Measurements from ENCODE around the gene DCLK1. TPM values are rescaled to one million over a fixed set of nuclear protein-coding genes. Genes with fewer than 3 reads are reported as not detected.

DCLK1 gene
- total RNA-seq, 2 experiments from 2014 or later: not detected

- intact Hi-C loops (cut with micrococcal nuclease): no loop called here
- DNase-seq: no peak
- CTCF ChIA-PET: no interaction called here
- Mint-ChIP-seq H3K36me3 (ENCODE audit: low read depth) (no peaks in the 10 kb centered on the region), H3K4me1 (ENCODE audit: low read depth) (no peaks in the 10 kb centered on the region), H3K4me3 (no peak overlapping the region), H3K9me3 (peaks cover 7% of the 10 kb centered on the region), H3K27me3 (ENCODE audit: low read depth) (no peaks in the 10 kb centered on the region), H3K27ac (no peak overlapping the region)
These were observed 17.3 kb upstream of the DCLK1 start for GRCh38 chr13:36148446-36148845.

GRCh38 chr13:36147330-36147729 is 16.1 kb upstream of the DCLK1 start:
- DNase-seq: no peak
- intact Hi-C loops (cut with micrococcal nuclease): no loop called here
- CTCF ChIA-PET: no interaction called here

GRCh38 chr13:36146511-36147269 is 15.5 kb upstream of the DCLK1 start:
- Mint-ChIP-seq H3K4me3 (no peak overlapping the region), H3K27me3 (ENCODE audit: low read depth) (no peaks in the 10 kb centered on the region), H3K9me3 (peaks cover 7% of the 10 kb centered on the region), H3K36me3 (ENCODE audit: low read depth) (no peaks in the 10 kb centered on the region), H3K27ac (no peak overlapping the region), H3K4me1 (ENCODE audit: low read depth) (no peaks in the 10 kb centered on the region)
- intact Hi-C loops (cut with micrococcal nuclease): no loop called here
- no peak for DNase-seq
- CTCF ChIA-PET: no interaction called here

More at GRCh38 chr13:36147330-36147729, 16.1 kb upstream of the DCLK1 start:
- Mint-ChIP-seq H3K36me3 (ENCODE audit: low read depth) (no peaks in the 10 kb centered on the region), H3K4me3 (no peak overlapping the region), H3K4me1 (ENCODE audit: low read depth) (no peaks in the 10 kb centered on the region), H3K27me3 (ENCODE audit: low read depth) (no peaks in the 10 kb centered on the region), H3K27ac (no peak overlapping the region), H3K9me3 (peaks cover 7% of the 10 kb centered on the region)

GRCh38 chr13:36143738-36144137 is 12.6 kb upstream of the DCLK1 start:
- no peak for DNase-seq
- H3K4me1 Mint-ChIP-seq (ENCODE audit: low read depth): no peaks in the 10 kb centered on the region
- intact Hi-C loops (cut with micrococcal nuclease): no loop called here
- no peaks in the 10 kb centered on the region for H3K36me3 Mint-ChIP-seq (ENCODE audit: low read depth)
- H3K9me3 Mint-ChIP-seq: no peaks in the 10 kb centered on the region
- H3K4me3 Mint-ChIP-seq: no peak overlapping the region
- no peak overlapping the region for H3K27ac Mint-ChIP-seq
- H3K27me3 Mint-ChIP-seq (ENCODE audit: low read depth): no peaks in the 10 kb centered on the region
- CTCF ChIA-PET: no interaction called here

GRCh38 chr13:36142735-36143134 is 11.6 kb upstream of the DCLK1 start:
- Mint-ChIP-seq H3K4me3 (no peak overlapping the region), H3K9me3 (no peaks in the 10 kb centered on the region), H3K27me3 (ENCODE audit: low read depth) (no peaks in the 10 kb centered on the region), H3K27ac (no peak overlapping the region), H3K4me1 (ENCODE audit: low read depth) (no peaks in the 10 kb centered on the region), H3K36me3 (ENCODE audit: low read depth) (no peaks in the 10 kb centered on the region)
- intact Hi-C loops (cut with micrococcal nuclease): no loop called here
- no peak for DNase-seq
- CTCF ChIA-PET: no interaction called here

GRCh38 chr13:36135876-36136275 is 4.7 kb upstream of the DCLK1 start:
- CTCF ChIA-PET: no interaction called here
- H3K4me1 Mint-ChIP-seq (ENCODE audit: low read depth): no peaks in the 10 kb centered on the region
- H3K4me3 Mint-ChIP-seq: no peak overlapping the region
- H3K36me3 Mint-ChIP-seq (ENCODE audit: low read depth): no peaks in the 10 kb centered on the region
- no peak for DNase-seq
- no peak overlapping the region for H3K27ac Mint-ChIP-seq
- H3K27me3 Mint-ChIP-seq (ENCODE audit: low read depth): peaks cover 28% of the 10 kb centered on the region
- H3K9me3 Mint-ChIP-seq: no peaks in the 10 kb centered on the region
- intact Hi-C loops (cut with micrococcal nuclease): no loop called here

GRCh38 chr13:36134632-36135031 is 3.5 kb upstream of the DCLK1 start:
- H3K27ac Mint-ChIP-seq: no peak overlapping the region
- no peaks in the 10 kb centered on the region for H3K4me1 Mint-ChIP-seq (ENCODE audit: low read depth)
- H3K36me3 Mint-ChIP-seq (ENCODE audit: low read depth): no peaks in the 10 kb centered on the region
- no peak for DNase-seq
- peaks cover 35% of the 10 kb centered on the region for H3K27me3 Mint-ChIP-seq (ENCODE audit: low read depth)
- H3K9me3 Mint-ChIP-seq: no peaks in the 10 kb centered on the region
- CTCF ChIA-PET: no interaction called here
- no peak overlapping the region for H3K4me3 Mint-ChIP-seq
- intact Hi-C loops (cut with micrococcal nuclease): no loop called here

- Mint-ChIP-seq H3K9me3 (no peaks in the 10 kb centered on the region), H3K4me1 (ENCODE audit: low read depth) (no peaks in the 10 kb centered on the region), H3K27ac (no peak overlapping the region), H3K27me3 (ENCODE audit: low read depth) (peaks cover 35% of the 10 kb centered on the region), H3K36me3 (ENCODE audit: low read depth) (no peaks in the 10 kb centered on the region), H3K4me3 (no peak overlapping the region)
- DNase-seq: no peak
- intact Hi-C loops (cut with micrococcal nuclease): no loop called here
- CTCF ChIA-PET: no interaction called here
These were observed 2.9 kb upstream of the DCLK1 start for GRCh38 chr13:36133950-36134626.

- Mint-ChIP-seq H3K4me1 (ENCODE audit: low read depth) (no peaks in the 10 kb centered on the region), H3K27ac (no peak overlapping the region), H3K4me3 (no peak overlapping the region), H3K27me3 (ENCODE audit: low read depth) (peaks cover 35% of the 10 kb centered on the region), H3K9me3 (no peaks in the 10 kb centered on the region), H3K36me3 (ENCODE audit: low read depth) (no peaks in the 10 kb centered on the region)
- CTCF ChIA-PET: no interaction called here
- intact Hi-C loops (cut with micrococcal nuclease): no loop called here
- no peak for DNase-seq
These were observed 1.2 kb upstream of the DCLK1 start for GRCh38 chr13:36132376-36132775.

GRCh38 chr13:36131931-36132297 is 732 bp upstream of the DCLK1 start:
- Mint-ChIP-seq H3K36me3 (ENCODE audit: low read depth) (no peaks in the 10 kb centered on the region), H3K4me1 (ENCODE audit: low read depth) (no peaks in the 10 kb centered on the region), H3K27ac (no peak overlapping the region), H3K9me3 (no peaks in the 10 kb centered on the region), H3K4me3 (no peak overlapping the region), H3K27me3 (ENCODE audit: low read depth) (peaks cover 37% of the 10 kb centered on the region)
- intact Hi-C loops (cut with micrococcal nuclease): no loop called here
- CTCF ChIA-PET: no interaction called here
- no peak for DNase-seq

GRCh38 chr13:36130552-36131221 is 495 bp downstream of the DCLK1 start:
- H3K4me1 Mint-ChIP-seq (ENCODE audit: low read depth): no peaks in the 10 kb centered on the region
- no peak overlapping the region for H3K4me3 Mint-ChIP-seq
- no peaks in the 10 kb centered on the region for H3K36me3 Mint-ChIP-seq (ENCODE audit: low read depth)
- no peak for DNase-seq
- CTCF ChIA-PET: no interaction called here
- intact Hi-C loops (cut with micrococcal nuclease): no loop called here
- H3K27ac Mint-ChIP-seq: no peak overlapping the region
- no peaks in the 10 kb centered on the region for H3K9me3 Mint-ChIP-seq
- peaks cover 40% of the 10 kb centered on the region for H3K27me3 Mint-ChIP-seq (ENCODE audit: low read depth)

- no peaks in the 10 kb centered on the region for H3K36me3 Mint-ChIP-seq (ENCODE audit: low read depth)
- H3K27ac Mint-ChIP-seq: no peak overlapping the region
- peaks cover 39% of the 10 kb centered on the region for H3K27me3 Mint-ChIP-seq (ENCODE audit: low read depth)
- H3K4me1 Mint-ChIP-seq (ENCODE audit: low read depth): no peaks in the 10 kb centered on the region
- no peak overlapping the region for H3K4me3 Mint-ChIP-seq
- intact Hi-C loops (cut with micrococcal nuclease): no loop called here
- H3K9me3 Mint-ChIP-seq: no peaks in the 10 kb centered on the region
- no peak for DNase-seq
- CTCF ChIA-PET: no interaction called here
These were observed 1.0 kb downstream of the DCLK1 start for GRCh38 chr13:36130193-36130551.

GRCh38 chr13:36129539-36129938 is 1.6 kb downstream of the DCLK1 start:
- Mint-ChIP-seq H3K36me3 (ENCODE audit: low read depth) (no peaks in the 10 kb centered on the region), H3K9me3 (no peaks in the 10 kb centered on the region), H3K4me3 (no peak overlapping the region), H3K4me1 (ENCODE audit: low read depth) (no peaks in the 10 kb centered on the region), H3K27ac (no peak overlapping the region), H3K27me3 (ENCODE audit: low read depth) (peaks cover 32% of the 10 kb centered on the region)
- CTCF ChIA-PET: no interaction called here
- intact Hi-C loops (cut with micrococcal nuclease): no loop called here
- no peak for DNase-seq
